GM19025 (cell line): ENCODE measurements around the gene ETV7.
"Not testable (repeated sequence)": the region's sequence is repeated elsewhere in the genome, so short reads cannot be mapped to it uniquely, and the experiment has no call there.

Experiments
- ATAC-seq: cut with Tn5 transposase; IDR thresholded peaks from one replicate; pipeline ENCODE4 v1.9.1; 2021; ENCODE audit warnings: mild to moderate bottlenecking, low read depth, moderate library complexity; ENCODE audit not compliant: unreplicated experiment

Gene ETV7

GRCh38 chr6:36387440-36388303, at the start of gene ETV7:
ETV7 (minus strand) TSS chr6:36387669; CDS start chr6:36387541, 128 bp downstream.
- ATAC-seq: no peak

- ATAC-seq: no peak
These were observed 49.0 kb upstream of the ETV7 start for GRCh38 chr6:36436466-36436865.

DNA sequence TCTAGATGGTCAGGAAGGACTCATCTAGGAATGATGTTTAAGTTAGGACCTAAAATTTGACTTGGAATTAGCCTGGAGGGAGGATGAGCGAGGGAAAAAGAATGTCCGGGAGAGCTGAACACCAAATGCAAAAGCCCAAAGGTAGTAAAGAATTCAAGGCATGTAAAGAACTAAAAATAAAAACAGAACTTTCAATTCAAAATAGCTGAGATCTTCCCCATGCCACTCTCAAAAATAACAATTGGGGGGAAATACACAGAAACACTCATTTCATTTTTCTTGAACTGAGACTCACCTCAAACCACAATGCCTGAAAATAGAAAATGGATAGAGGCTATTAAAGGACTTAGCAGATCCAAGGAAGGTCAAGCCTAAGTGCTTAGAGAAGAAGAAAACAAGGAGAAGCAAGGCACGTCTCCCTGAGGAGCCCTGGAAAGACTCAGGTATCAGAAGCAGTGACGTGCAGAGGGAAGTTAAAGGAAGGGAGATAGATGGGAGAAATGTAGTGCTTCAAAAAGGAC, 44.7 kb upstream of the ETV7 start:
- no peak for ATAC-seq

DNA sequence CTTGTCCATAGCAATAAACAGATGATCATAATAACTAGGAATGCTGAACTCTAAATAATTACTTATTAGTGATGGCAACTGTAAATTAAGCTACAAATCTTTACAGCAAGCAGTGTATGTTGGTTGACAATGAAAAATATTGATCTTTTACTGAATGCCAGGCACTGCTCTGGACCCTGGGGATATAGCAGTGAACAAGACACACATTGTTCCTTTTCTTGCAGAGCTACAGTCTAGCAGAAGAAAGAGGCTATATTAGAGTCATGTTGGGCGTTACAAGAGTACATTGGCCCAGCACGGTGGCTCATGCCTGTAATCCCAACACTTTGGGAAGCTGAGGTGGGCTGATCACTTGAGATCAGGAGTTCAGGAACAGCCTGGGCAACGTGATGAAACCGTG, 43.7 kb upstream of the ETV7 start:
- ATAC-seq: no peak

- ATAC-seq: no peak
These were observed 42.9 kb upstream of the ETV7 start for GRCh38 chr6:36430351-36430750.

GRCh38 chr6:36428911-36429310, 41.4 kb upstream of the ETV7 start:
- no peak for ATAC-seq

- ATAC-seq: no peak
These were observed 39.2 kb upstream of the ETV7 start for GRCh38 chr6:36426622-36427021.

DNA sequence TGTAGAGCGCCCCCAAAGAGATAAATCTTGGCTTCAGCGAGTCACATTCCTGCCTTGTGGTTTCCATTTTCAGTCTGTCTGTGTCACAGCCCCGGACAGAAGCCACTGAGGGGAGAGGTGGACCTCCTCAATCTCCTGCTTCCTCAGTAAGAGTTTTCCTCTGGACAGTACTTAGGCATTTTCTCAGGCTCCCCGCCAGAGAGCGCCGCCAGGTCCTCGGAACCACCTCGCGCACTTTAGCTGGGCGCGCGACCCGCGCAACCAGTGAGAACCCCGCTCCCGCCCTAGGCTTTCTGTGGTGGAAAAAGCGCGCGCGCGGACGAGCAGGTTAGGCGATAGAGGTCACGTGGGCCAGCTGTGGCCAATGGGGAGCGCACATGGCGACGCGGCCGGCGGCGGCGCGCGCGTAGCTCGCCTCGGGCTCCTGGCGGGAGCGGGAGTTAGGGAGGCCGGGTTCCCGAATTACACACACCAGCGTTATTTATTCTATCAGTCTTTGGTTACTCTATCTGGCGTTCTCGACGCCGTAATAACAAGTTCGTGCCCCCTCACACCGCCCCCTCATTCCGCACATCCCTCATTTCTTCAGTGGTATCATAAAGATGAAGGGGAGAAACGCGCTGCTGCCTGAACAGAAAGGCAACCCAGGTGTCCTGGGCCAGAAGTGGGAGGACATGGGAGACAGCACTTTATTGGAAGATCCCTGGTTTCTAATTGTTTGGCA, 35.8 kb upstream of the ETV7 start:
- ATAC-seq: peak; percentile 97

- ATAC-seq: no peak
These were observed 35.2 kb upstream of the ETV7 start for GRCh38 chr6:36422714-36423100.

DNA sequence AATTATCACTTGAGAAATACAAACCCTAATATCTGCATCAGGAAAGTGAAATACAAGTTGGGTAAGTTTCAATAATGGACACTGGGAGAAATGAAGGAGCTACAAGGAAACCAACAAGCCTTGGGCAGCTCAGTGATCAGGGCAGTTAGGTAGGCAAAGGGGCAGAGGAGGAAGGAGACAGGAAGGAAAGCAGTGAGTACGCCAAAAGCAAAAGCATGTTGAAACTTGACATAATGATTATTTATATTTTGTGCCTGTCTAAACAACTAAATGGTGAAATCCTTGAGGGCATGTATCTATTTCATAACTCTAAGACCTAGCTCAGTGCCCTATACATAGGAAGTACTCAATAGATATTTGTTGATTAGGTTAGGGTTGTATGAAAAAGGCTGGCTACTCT, 31.8 kb upstream of the ETV7 start:
- no peak for ATAC-seq

GRCh38 chr6:36418558-36418957, 31.1 kb upstream of the ETV7 start:
- no peak for ATAC-seq

GRCh38 chr6:36414481-36414880, 27.0 kb upstream of the ETV7 start:
- no peak for ATAC-seq

DNA sequence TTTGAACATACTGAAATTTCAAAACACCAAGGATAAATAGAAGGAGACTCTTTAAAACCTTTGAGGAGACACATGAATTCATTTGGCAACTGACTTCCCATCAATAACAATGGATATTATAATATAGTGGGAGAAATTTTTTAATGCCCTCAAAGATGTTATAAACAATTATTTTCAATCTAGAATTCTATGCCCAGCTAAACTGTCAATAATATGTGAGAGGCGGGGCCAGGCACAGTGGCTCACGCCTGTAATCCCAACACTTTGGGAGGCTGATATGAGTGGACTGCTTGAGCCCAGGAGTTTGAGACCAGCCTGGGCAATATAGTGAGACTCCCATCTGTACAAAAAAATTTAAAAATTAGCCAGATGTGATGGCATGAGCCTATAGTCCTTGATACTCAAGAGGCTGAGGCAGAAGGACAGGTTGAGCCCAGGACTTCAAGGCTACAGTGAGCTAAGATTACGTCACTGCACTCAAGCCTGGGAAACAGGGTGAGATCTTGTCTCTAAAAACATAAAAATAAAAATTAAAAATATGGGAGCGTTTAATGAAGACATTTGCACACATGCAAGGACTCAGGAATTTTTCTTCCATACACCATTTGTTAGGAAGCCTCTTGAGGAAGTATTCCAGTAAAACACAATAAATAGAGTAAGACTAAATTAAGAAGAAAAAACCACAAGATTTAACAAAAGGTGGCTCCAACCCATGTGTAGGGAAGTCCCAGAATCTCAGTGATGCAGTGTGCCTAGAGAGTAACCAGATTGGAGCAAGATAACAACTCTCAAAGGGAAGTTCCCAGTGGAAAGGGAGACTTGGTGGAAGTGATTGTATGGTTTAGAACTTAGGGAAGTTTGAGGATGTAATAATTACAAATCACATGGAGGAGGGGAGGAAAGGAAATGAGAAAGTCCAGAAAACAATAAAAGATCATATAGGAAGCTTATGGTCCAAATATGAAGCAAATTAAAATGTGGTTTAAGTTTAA, 26.3 kb upstream of the ETV7 start:
- ATAC-seq: no peak

GRCh38 chr6:36409718-36410117, 22.2 kb upstream of the ETV7 start:
- not testable (repeated sequence) for ATAC-seq

GRCh38 chr6:36404164-36404563, 16.7 kb upstream of the ETV7 start:
- ATAC-seq: no peak

GRCh38 chr6:36402481-36402880, 15.0 kb upstream of the ETV7 start:
- ATAC-seq: no peak

- ATAC-seq: no peak
These were observed 12.5 kb upstream of the ETV7 start for GRCh38 chr6:36399970-36400369.

DNA sequence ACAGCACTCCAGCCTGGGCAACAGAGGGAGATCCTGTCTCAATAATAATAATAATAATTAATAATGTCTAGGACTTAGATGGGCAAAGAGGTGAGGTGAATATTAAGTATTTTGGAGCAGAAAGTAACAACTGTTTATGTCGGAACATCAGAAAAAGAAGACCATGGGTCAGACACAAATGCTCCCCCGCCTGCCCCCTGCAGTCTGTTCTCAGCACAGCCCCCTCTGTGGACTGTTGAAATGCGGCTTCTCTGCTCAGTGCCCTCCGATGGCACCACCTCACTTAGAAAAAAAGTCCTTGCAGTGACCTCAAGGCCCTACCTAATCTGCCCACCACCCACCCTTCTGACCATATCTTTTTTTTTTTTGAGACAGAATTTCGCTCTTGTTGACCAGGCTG, 5.2 kb upstream of the ETV7 start:
- no peak for ATAC-seq

- no peak for ATAC-seq
These were observed 1.9 kb upstream of the ETV7 start for GRCh38 chr6:36389353-36389752.
